NCI-H1930 (cell line): ENCODE results near the gene NTN3.
"Not testable (repeated sequence)": the region's sequence is repeated elsewhere in the genome, so short reads cannot be mapped to it uniquely, and the experiment has no call there.

Experiments
- DNase-seq, 2 experiments: peaks; one replicate each; lab custom pipeline; 2025; lab: John Stamatoyannopoulos, UW

NTN3 gene

DNA sequence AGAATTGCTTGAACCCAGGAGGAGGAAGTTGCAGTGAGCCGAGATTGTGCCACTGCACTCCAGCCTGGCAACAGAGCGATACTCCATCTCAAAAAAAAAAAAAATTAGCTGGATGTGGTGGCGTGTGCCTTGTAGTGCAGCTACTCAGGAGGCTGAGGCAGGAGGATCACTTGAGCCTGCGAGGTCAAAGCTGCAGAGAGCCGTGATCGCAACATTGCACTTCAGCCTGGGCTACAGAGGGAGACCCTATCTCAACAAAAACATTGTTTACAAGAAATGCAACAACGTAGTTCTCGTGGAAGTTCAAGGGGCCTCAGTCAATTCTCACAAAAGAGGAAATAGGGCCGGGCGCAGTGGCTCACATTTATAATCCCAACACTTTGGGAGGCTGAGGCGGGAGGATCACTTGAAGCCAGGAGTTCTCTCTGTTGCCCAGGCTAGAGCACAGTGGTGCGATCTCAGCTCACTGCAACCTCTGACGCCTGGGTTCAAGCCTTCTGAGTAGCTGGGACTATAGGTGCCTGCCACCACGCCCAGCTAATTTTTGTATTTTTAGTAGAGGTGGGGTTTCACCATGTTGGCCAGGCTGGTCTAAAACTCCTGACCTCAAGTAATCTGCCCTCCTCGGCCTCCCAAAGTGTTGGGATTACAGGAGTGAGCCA is 29.8 kb upstream of the NTN3 start:
- DNase-seq = not testable (repeated sequence)

DNA sequence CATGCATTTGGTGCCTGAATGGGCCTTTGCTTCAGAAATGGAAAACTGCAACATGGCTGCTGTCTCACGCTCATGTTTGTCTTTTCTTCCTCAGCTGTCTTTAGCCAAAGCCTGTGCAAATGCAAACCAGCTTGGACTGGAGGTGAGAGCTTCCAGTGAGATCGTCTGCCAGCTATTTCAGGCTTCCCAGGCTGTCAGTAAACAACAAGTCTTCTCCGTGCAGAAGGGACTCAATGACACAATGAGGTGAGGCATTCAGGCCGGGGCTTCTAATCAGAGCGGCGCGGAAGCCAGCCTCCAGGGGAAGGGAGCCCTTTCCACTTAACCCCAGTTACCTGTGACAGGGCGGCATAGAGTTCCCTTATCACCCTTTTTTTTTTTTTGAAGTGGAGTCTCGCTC is 27.5 kb upstream of the NTN3 start:
- DNase-seq = no peak

DNA sequence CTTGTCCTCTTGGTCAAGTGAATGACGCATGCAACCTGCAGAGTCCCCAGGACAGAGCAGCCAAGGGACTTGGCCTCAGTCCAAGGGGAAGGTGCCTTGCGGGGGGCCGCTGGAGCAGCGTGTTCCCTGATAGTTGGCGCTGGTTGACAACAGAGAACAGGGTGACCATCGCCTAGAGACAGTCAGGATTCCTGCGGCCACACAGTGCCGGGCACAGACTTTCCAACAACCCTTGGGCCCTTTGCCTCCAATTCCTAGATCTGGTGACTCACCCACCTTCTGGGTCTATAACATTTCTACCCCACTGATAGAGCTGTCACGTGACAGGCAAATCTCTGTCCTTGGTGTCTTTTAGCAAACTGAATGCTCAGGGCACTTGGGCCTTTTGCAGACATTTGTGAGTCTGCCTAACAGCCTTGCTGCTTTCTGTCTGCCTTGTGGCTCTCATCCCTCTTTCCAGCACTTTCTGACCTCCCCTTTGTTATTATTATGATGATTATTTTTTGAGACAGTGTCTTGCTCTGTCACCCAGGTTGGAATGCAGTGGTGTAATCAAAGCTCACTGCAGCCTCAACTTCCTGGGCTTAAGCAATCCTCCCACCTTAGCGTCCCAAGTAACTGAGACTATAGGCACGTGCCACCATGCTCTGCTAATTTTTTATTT is 23.0 kb upstream of the NTN3 start:
- DNase-seq = no peak

DNA sequence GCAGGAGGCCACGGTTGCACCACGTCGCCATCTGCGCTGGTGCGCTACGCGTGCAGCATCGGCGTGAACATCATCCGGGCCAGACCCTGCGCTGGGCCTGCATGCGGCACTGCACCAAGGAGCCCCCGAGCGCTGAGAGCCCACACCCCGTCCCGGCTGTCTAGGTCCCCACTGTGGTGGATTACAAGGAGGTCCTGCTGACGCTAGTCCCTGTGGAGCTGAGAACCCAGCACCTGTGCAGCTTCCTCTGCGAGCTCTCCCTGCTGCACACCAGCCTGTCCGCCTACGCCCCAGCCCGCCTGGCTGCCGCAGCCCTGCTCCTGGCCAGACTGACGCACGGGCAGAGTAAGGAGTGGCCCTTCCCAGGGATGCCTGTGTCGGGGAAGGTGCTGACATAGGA is 22.0 kb upstream of the NTN3 start:
- DNase-seq = no peak

DNA sequence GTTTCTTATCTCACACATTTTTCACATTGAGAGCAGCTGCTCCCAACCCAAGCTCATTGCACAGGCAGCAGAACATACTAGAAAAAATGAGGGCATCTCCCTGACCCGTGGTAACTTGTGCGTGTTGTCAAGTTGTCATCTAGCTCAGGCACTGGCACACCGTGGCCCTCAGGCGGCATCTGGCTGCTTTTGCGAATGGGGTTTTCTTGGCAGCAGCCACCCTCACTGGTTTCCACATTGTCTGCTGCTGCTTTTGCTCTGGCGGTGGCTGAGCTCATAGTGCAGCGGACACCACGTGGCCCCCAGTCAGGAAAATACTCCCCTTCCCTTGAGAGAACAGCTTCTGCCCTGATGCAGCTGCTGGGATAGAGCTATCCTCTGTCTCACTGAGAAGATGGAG is 20.6 kb upstream of the NTN3 start:
- no peak for DNase-seq

DNA sequence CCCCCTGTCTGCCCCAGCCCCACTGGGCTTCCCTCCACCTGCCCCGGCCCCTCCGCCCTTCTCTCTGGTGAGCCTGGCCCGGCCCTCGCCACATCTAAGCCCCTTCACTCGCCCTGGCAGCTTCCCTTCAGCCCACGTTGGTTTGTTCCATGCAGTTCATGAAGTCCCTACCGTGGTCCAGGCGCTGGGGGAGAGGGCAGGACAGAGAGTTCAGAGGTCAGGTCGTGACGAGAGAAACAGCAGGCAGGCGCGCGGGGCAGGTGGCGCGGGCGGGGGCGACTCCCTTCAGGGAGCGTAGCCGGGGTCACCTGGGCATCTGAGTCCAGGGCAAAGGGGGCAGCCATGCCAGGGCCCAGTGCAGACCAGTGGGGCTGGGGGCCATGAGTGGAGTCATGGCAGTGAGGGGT is 20.1 kb upstream of the NTN3 start:
- no peak for DNase-seq

DNA sequence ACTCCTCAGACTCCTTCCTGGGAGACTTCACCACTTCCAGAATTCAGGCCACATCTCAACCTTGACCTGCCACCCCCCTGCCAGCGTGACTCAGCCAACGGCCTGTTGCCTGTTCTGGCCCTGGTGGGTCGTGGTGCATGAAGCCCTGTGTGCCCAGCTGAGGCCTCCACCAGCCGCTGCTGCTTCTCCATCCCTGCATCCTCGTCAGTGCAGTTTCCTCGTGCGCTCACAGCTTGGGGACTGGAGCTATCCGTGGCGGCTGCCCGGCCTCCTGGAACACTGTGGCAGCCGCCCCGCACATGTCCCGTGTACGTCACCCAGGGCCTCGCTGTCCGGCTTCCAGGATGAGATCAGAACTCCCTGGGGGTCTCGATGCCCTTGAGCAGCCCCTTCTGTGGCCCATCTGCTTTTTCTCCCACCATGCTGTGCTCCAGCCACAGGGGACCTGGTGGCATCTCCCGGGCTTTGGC is 19.2 kb upstream of the NTN3 start:
- no peak for DNase-seq

DNA sequence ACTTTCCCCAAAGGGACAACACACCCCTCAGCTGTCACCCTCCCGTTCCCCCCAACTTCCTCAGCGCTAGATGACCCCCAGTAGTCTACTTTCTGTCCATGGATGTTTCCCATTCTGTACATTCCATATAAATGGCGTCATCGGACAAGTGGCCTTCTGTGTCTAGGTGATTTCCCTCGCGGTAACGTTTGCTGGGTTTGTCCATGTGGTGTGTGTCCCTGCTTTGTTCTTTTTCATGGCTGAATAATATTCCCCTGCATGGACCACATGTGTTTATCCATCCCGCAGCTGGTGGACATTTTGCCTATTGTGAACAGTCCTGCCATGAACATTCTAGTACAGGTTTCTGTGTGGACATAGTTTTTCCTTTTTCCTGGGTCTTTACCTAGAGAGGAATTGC is 18.4 kb upstream of the NTN3 start:
- DNase-seq = no peak

DNA sequence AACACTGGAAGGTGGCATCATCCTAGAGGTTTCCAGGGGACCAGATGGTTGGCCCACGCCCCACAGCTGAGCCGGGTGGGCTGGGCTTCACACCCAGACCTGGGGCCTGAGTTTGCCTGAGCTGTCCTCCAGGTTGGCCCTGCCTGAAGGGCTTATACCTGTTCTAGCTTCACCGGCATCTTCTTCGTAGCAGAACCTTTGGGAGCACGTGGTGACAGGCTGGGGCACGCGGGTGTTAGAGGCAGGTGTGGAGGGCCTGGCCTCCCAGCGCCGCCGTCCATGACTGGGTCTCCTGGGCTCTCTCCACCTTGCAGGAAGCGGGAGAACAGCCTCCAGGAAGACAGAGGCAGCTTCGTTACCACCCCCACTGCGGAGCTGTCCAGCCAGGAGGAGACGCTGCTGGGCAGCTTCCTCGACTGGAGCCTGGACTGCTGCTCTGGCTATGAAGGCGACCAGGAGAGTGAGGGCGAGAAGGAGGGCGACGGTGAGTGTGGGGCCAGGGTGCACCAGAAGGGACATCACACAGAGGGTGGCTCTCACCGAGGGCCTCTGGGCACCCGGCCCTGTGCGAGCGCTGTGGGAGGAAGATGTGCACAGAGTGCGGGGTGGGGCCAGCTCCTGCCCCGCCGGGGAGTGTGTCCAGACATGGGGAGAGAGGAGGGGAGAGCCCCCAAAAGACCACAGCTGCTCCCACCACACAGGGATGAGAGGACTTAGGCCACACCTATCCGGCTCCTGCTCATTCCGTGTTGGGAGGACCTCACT is 15.8 kb upstream of the NTN3 start:
- DNase-seq = no peak

DNA sequence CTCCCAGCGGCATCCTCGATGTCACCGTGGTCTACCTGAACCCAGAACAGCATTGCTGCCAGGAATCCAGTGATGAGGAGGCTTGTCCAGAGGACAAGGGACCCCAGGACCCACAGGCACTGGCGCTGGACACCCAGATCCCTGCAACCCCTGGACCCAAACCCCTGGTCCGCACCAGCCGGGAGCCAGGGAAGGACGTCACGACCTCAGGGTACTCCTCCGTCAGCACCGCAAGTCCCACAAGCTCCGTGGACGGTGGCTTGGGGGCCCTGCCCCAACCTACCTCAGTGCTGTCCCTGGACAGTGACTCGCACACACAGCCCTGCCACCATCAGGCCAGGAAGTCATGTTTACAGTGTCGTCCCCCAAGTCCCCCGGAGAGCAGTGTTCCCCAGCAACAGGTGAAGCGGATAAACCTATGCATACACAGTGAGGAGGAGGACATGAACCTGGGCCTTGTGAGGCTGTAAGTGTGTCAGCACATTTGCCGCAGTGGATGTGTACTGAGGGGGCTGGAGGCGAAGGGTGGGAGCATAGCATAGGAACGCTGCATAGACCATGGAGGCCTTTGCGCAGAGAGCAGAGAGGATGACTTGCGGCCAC is 14.4 kb upstream of the NTN3 start:
- DNase-seq = no peak

DNA sequence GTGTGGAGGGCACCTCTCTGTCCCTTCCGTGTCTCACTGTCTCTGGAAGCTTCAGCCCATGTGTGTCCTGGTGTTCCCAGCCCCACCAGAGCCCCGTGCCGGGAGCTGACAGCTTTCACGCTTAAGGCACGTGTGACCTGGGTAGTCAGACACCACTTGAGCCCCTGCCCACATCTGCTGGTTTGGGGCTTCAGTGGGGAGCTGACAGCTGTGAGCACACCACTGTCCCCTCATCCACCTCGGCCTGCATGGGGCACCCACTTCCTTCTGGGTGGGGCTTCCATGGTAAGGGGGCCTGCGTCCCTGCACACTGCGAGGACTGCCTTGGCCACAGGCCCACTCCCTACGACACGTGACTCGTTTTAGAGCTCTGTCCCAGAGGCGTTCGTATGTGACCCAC is 13.8 kb upstream of the NTN3 start:
- DNase-seq = no peak

DNA sequence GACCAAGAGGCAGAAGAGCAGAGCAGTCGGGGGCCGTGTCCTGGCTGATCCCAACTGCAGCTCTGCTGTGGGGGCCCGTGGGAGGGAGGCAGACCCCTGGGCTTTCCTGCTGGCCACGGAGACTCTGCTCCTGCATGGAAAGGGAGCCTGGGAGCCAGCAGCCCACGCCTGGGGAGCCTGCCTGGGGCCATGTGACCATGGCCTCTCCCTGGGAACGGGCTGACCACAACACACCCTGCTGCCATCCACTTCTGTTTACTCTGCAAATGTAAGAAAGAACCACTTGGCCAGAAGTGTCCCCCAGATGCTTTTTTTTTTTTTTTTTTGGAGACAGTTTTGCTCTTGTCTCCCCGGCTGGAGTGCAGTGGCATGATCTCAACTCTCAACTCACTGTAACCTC is 13.2 kb upstream of the NTN3 start:
- no peak for DNase-seq

DNA sequence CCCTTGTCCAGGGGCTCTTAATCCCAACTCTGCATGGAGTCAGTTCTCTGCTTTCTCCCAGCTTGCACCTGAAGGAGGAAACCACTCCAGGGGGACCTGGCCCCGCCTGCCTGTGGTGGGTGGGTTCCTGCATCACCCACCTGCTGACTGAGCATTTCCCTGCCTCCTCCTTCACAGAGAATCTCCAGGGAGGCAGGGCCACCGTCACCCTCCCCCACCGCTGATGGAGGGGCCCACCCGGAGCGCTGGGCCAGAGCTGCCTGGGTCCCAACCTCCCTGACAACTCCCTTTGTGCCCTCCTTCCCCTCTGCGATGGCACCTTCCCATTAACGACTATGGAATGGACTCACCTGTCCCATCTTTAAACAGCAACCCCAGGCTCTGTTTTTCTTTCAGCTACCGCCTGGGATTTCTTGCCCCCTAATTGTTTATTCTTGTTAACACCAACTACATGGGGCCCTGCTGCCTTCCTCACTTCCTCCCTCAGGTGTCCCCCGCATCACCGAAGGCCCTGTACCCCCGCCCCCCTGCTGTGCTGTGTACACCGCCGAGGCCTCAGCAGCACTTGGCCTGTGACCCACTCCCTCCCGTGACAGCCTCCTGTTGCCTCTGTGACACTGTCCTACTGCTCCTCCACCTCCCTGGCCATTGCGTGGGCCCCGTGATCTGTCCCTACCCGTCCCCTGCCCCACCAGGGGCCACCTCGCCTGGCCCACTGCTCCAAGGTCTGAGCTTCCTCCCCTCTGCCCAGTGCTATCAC is 12.0 kb upstream of the NTN3 start:
- no peak for DNase-seq

DNA sequence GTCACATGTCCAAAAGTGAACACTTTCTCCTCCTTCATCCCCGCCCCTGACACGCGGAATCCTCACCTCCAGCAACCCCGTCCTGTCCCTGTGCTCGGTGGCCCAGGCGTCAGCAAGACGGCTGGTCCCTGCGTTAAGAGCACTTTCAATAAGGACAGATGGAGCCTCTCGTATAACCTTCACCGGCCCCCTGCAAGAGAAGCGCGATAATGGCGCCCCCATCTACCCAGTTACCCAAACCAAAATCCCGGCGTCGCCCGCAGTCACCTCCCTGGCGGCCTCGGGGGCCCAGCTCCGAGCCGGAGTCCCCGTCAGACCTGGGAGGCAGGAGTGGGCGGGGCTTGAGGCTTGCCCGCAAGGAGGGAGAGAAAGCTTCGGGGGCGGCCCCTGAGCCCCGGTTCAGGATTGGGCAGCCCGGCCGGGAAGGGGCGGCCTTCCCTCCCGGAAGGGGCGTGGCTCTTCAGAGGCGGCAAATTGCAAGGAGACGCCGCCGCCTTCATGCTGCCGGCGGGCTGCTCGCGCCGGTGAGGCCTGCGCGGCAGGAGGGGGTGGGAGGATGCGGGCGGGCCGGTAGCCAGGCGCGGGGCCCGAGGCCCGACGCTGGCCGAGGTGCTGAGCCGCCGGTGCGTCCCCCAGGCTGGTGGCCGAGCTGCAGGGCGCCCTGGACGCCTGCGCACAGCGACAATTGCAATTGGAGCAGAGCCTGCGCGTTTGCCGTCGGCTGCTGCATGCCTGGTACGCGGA is 11.3 kb upstream of the NTN3 start, which contains the start of gene TEDC2:
TSS of gene TEDC2 (plus strand) at position 463 of the 744 bp plus-strand sequence. CDS start at position 499, 36 bp downstream.
- DNase-seq = peak; percentile 96 to 97

DNA sequence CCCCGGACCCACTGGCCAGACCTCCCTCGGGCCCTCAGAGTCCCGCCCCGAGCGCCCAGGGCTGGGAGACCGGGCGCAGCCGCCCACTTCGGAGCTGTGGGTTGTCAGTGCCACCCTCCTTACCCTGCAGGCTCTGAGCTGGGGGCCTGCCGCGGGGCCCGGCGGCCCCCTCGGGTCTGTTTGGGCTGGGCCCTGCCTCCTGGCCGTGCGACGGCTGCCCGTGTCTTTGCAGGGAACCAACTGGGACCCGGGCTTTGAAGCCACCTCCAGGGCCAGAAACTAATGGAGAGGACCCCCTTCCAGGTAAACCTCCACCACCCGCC is 10.7 kb upstream of the NTN3 start:
- DNase-seq = no peak

DNA sequence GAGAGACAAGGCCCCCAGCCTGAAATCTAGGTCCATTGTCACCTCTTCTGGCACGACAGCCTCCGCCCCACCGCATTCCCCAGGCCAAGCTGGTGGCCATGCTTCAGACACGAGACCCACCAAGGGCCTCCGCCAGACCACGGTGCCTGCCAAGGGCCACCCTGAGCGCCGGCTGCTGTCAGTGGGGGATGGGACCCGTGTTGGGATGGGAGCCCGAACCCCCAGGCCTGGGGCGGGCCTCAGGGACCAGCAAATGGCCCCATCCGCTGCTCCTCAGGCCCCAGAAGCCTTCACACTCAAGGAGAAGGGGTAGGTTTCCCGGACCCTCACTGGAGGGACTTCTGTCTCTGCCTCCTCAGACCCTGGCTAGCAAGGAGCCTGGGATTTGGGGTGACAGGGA is 10.2 kb upstream of the NTN3 start:
- no peak for DNase-seq

DNA sequence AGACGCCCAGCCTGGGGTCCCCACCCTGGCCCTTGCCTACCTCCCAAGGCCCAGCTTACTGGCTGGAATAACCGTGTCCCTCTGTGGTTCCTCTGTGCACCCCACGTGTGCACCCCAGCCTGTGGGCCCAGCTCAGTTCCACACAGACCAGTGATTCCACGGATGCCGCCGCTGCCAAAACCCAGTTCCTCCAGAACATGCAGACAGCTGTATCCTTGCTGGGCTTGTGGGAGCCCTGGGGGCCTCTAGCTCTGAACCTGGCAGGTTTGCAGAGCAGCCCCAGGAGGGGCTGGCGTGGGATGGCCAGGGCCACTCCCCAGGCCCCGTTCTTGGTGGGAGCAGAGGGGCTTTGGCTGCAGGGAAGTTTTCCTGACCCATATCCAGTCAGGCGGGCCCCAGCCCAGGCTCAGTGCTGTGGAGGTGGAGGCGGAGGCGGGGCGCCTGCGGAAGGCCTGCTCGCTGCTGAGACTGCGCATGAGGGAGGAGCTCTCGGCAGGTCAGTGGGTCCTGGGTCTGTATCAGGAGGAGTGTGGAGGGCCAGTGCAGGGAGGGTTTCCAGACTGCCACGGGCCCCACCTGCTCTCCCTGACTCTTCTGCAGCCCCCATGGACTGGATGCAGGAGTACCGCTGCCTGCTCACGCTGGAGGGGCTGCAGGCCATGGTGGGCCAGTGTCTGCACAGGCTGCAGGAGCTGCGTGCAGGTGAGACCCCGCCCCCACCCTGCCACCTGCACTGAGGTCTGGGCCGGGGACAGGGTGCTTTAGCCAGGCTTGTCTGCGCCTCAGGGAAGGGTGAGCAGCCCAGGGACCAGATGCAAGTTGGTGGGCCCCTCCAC is 8.8 kb upstream of the NTN3 start:
- DNase-seq = no peak

DNA sequence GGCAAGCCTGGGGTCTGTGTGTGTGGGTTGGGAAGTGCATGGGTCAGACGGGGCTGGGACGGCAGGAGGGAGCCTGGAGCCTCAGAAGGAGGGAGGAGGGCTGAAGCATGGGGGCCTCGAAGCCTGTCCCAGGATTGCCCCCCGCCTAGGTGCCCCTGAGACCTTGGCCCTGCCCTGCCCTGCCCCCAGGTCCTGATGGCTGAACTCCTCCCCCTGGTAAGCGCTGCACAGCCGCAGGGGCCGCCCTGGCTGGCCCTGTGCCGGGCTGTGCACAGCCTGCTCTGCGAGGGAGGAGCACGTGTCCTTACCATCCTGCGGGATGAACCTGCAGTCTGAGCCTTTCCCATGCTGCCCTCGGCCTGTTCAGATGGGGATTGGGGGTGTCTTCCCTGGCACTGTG is 6.8 kb upstream of the NTN3 start:
- DNase-seq = no peak

DNA sequence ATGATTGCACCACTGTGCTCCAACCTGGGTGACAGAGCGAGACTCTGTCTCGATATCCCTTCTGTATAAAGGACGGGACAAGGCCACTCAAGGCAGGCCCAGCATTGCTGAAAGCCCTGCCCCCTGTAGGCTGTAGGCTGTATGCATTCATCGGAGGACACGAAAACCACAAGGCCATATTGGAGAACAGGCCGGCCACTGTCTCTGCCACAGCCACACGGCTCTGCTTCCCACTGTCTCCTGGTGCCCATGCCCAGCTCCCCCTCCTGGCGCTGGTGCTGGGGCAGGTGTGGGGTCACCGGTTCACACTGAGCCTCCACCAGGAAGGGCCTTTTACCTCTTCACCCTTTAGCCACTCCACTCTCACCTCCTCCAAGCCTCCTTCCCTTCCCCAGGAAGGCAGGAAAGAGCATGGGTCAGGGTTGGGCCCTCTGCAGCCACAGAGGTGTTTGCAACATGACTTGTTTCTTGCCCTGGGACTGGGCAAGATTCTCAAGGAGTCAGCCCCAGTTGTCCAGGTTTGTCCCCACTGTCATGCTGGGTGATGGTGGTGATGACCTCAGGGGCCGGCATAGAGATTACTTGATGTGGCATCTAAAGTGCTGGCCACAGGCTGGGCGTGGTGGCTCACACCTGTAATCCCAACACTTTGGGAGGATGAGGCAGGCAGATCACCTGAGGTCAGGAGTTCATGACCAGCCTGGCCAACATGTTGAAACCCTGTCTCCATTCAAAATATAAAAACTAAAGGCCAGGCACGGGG is 5.3 kb upstream of the NTN3 start:
- DNase-seq = peak; percentile 32 to 58
